ENCODE measurements around the gene THADA. TPM values are rescaled to one million over a fixed set of nuclear protein-coding genes. Genes with fewer than 3 reads are reported as not detected.
A peak's percentile ranks its signal among the peaks of the same experiment; 100 is the strongest.

THADA gene
- total RNA-seq, 1 donor from 2014 or later: 32.9 TPM

GRCh38 chr2:43270930-43271615 lies 324.8 kb downstream of the THADA start:
- no peak for TF ChIP-seq CTCF (IDR thresholded peaks at IDR 0.05)
- intact Hi-C loops (cut with DNase I): no loop called here
- Histone ChIP-seq H3K27ac (no peak overlapping the region), H3K36me3 (no peaks in the 10 kb centered on the region), H3K4me1 (peaks cover 28% of the 10 kb centered on the region), H3K9me3 (no peaks in the 10 kb centered on the region), H3K27me3 (no peaks in the 10 kb centered on the region), H3K4me3 (no peak overlapping the region)
- ATAC-seq: no peak
- DNase-seq: no peak

GRCh38 chr2:43270461-43270860 lies 325.4 kb downstream of the THADA start:
- Histone ChIP-seq H3K27ac (peak overlapping the region; percentile 82), H3K4me3 (no peak overlapping the region), H3K4me1 (peaks cover 28% of the 10 kb centered on the region), H3K36me3 (no peaks in the 10 kb centered on the region), H3K27me3 (no peaks in the 10 kb centered on the region), H3K9me3 (no peaks in the 10 kb centered on the region)
- no peak for TF ChIP-seq CTCF (IDR thresholded peaks at IDR 0.05)
- DNase-seq (no peak), ATAC-seq (no peak)
- intact Hi-C loops (cut with DNase I): no loop called here

DNA sequence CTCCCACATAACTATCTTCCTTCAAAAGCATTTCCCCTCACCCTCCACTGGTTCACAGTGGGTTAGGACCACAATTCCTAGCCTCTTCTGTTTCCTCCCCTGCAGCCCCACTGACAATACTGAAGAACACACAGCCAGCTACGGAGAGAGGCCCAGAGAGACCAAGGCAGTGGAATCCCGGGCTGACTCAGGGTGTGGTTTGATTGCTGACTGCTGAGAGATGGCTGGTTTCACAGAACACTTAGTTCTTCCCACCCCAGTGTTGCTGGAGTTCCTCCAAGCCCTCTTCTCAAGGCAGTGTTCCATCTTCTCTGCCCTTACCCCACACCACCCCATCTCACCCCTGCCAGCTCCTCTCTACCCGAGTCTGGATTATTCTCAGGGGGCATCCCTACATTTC lies 326.1 kb downstream of the THADA start:
- peak; percentile 70 for ATAC-seq
- TF ChIP-seq CTCF (IDR thresholded peaks at IDR 0.05): no peak
- H3K27me3 ChIP-seq: no peaks in the 10 kb centered on the region
- no peak overlapping the region for H3K4me3 ChIP-seq
- no peaks in the 10 kb centered on the region for H3K9me3 ChIP-seq
- intact Hi-C loops (cut with DNase I): no loop called here
- peak overlapping the region; percentile 82 for H3K27ac ChIP-seq
- DNase-seq: no peak
- peaks cover 28% of the 10 kb centered on the region for H3K4me1 ChIP-seq
- no peaks in the 10 kb centered on the region for H3K36me3 ChIP-seq

- H3K4me1 ChIP-seq: peaks cover 28% of the 10 kb centered on the region
- peak; percentile 10 for TF ChIP-seq CTCF (IDR thresholded peaks at IDR 0.05)
- H3K36me3 ChIP-seq: no peaks in the 10 kb centered on the region
- H3K9me3 ChIP-seq: no peaks in the 10 kb centered on the region
- intact Hi-C loops (cut with DNase I): no loop called here
- peak overlapping the region; percentile 82 for H3K27ac ChIP-seq
- H3K4me3 ChIP-seq: no peak overlapping the region
- ATAC-seq: peak; percentile 72
- DNase-seq: peak; percentile 76
- H3K27me3 ChIP-seq: no peaks in the 10 kb centered on the region
Observed at GRCh38 chr2:43269074-43269572, 326.7 kb downstream of the THADA start.

GRCh38 chr2:43268066-43268953 lies 327.5 kb downstream of the THADA start:
- Histone ChIP-seq H3K27ac (peak overlapping the region; percentile 82), H3K4me3 (no peak overlapping the region), H3K27me3 (no peaks in the 10 kb centered on the region), H3K9me3 (no peaks in the 10 kb centered on the region), H3K36me3 (no peaks in the 10 kb centered on the region), H3K4me1 (peaks cover 28% of the 10 kb centered on the region)
- DNase-seq: no peak
- TF ChIP-seq CTCF (IDR thresholded peaks at IDR 0.05): no peak
- intact Hi-C loops (cut with DNase I): no loop called here
- no peak for ATAC-seq
